Measurements from ENCODE around the gene DNAJC13.
"Not testable (repeated sequence)": the region's sequence is repeated elsewhere in the genome, so short reads cannot be mapped to it uniquely, and the experiment has no call there.

Gene DNAJC13, protein sequence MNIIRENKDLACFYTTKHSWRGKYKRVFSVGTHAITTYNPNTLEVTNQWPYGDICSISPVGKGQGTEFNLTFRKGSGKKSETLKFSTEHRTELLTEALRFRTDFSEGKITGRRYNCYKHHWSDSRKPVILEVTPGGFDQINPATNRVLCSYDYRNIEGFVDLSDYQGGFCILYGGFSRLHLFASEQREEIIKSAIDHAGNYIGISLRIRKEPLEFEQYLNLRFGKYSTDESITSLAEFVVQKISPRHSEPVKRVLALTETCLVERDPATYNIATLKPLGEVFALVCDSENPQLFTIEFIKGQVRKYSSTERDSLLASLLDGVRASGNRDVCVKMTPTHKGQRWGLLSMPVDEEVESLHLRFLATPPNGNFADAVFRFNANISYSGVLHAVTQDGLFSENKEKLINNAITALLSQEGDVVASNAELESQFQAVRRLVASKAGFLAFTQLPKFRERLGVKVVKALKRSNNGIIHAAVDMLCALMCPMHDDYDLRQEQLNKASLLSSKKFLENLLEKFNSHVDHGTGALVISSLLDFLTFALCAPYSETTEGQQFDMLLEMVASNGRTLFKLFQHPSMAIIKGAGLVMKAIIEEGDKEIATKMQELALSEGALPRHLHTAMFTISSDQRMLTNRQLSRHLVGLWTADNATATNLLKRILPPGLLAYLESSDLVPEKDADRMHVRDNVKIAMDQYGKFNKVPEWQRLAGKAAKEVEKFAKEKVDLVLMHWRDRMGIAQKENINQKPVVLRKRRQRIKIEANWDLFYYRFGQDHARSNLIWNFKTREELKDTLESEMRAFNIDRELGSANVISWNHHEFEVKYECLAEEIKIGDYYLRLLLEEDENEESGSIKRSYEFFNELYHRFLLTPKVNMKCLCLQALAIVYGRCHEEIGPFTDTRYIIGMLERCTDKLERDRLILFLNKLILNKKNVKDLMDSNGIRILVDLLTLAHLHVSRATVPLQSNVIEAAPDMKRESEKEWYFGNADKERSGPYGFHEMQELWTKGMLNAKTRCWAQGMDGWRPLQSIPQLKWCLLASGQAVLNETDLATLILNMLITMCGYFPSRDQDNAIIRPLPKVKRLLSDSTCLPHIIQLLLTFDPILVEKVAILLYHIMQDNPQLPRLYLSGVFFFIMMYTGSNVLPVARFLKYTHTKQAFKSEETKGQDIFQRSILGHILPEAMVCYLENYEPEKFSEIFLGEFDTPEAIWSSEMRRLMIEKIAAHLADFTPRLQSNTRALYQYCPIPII (N-terminal part only)

DNA sequence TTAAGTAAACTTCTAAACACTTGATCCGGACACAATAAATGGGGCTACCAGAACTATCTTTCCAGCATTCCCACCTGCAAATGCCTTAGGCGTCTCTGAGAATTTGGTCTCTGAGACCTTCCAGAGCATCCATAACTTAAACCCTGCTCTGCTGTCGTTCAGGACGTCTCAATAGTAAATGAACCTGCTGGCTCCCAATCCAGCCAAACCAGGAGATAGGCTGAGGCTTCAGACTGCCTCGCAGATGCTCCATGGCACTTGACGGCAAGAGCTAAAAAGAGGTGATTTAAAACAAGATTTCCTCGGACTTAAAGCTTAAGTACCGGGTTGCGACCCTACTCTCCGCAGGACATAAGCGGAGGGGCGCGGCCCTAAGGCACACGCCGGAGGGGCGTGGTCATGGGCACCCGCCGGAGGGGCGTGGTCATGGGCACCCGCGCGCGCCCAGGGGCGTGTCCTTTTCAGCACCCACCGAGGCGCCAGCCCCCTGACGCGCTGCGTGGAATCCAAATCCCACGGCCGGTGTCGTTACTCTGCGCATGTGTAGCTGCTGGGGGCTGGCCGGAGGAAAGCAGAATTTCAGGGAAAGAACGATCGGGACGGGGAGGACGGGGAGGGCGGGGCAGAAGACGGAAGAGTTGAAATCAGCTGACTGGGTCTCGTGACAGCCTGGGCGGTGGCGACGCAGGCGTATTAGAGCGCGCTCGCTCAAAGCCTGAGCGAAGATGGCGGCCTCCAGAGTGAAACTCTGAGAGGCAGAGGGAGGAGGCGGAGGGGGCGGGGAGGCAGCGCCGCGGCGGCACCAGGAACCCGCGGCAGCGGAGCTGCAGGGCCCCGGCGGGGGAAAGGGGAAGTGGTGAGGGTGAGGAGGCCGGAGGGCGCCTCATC lies at the start of gene DNAJC13:
TSS of gene DNAJC13 (plus strand) at position 696 of the 888 bp plus-strand sequence. CDS start 17,049 bp downstream, outside the sequence.
- DNase-seq (ENCODE audit: extremely low read depth in 1 of 2, low read depth in 1 of 2), result peak; percentile 75 to 81

DNA sequence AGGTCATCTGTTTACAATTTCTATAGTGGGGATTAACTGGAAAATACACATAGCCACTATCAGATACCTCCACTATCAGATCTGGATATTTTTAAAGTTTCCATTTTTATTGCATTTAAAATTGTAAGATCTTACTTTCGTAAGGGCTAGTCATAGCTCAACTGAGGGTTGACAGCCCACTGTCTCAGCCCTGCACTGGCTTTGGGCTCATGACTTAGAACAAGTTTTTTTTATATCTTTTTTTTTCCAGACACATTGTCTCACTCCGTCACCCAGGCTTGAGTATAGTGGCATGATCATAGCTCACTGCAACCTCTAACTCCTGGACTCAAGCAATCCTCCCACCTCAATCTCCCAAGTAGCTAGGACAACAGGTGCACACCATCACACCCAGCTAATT lies 48.8 kb upstream of the DNAJC13 start:
- DNase-seq (ENCODE audit: extremely low read depth in 1 of 2, low read depth in 1 of 2), result no peak

DNA sequence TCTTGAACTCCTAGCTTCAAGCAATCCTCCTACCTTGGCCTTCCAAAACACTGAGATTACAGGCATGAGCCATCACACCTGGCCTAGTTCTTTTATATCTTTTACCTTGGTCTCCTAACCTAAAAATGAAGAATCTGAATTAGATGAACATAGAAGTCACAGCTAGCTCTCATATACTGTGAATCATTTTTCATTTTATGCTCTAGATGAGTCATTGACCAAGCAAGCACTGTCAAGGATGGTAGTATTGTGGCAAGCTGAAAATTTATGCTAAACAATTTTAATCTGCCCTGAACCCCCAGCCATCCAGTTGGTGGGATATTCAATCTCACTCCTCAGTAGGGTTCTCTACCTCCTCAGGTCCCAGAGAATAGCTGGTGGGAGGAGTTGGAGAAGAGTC lies 48.3 kb upstream of the DNAJC13 start:
- DNase-seq (ENCODE audit: extremely low read depth in 1 of 2, low read depth in 1 of 2), result no peak

DNA sequence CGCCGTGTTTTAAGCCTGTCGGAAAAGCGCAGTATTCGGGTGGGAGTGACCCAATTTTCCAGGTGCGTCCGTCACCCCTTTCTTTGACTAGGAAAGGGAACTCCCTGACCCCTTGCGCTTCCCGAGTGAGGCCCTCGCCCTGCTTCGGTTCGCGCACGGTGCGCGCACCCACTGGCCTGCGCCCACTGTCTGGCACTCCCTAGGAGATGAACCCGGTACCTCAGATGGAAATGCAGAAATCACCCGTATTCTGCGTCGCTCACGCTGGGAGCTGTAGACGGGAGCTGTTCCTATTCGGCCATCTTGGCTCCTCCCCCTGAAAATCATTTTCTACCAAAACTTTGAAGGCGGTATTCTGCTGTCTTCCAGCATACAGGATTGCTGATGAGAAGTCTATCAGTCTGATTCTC lies 40.4 kb upstream of the DNAJC13 start:
- DNase-seq (ENCODE audit: extremely low read depth in 1 of 2, low read depth in 1 of 2), result not testable (repeated sequence)

DNA sequence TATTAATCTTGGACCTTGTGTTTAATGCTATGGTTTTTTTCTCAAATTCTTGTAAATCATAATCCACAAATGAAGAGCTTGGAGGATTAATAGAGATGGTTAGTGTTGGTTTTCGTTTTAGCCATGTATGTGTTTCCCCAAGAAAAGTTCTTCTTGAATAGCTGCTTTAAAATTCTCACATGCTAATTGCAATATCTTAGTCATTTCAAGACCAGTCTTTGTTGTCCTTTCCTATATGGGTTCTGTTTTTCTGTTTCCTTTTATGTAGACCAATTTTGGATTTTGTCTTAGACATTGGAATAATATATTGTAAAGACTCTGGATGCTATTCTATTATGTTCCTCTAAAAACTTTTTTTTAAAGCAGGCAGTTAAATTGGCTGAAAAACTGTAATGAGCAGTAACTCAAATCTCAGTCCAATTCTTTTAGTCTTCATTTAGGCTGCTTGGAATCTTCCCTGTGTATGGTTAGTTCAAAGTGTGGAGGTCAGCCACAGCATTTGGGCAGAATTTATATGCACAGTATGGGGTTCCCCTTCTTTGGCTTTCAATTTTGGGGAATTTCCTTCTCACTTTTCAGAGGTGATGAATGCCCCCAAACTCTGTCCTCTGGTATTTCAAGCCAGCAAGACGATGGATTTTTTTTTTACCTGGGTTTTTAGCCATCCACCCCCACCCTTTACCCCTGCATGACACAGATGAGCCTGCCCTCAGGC lies 39.1 kb upstream of the DNAJC13 start:
- DNase-seq (ENCODE audit: extremely low read depth in 1 of 2, low read depth in 1 of 2), result no peak

DNA sequence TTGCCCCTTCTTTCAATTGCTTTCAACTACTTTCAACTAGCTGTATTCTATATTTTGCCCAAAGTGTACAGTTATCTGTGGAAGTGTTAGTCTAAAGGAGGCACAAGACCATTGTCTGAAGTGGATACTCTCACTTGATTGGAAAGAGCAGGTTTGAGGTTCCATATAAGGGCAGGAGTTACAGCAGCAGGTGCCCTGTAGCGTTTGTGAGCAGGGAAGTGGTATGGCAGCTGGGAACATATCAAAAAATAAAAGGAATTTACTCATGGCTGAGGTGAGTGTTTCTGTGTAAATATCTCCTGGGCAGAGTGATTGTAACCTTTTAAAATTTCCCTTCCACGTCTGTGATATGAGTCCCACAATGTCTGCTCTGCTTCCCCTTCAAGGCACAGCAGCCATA lies 38.5 kb upstream of the DNAJC13 start:
- DNase-seq (ENCODE audit: extremely low read depth in 1 of 2, low read depth in 1 of 2), result no peak

DNA sequence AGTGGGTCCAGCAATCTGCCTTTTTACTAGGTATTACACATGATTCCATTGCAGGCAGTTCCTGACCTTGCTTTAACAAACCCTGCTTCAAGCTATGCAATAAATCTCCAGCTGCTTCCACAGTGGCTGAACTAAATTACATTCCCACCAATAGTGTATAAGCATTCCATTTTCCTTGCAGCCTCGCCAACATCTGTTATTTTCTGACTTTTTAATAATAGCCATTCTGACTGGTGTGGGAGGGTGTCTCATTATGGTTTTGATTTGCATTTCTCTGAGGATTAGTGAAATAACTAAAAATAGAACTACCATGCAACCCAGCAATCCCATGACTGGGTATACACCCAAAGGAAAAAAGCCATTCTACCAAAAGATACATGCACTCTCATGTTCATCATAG lies 36.4 kb upstream of the DNAJC13 start:
- DNase-seq (ENCODE audit: extremely low read depth in 1 of 2, low read depth in 1 of 2), result no peak

DNA sequence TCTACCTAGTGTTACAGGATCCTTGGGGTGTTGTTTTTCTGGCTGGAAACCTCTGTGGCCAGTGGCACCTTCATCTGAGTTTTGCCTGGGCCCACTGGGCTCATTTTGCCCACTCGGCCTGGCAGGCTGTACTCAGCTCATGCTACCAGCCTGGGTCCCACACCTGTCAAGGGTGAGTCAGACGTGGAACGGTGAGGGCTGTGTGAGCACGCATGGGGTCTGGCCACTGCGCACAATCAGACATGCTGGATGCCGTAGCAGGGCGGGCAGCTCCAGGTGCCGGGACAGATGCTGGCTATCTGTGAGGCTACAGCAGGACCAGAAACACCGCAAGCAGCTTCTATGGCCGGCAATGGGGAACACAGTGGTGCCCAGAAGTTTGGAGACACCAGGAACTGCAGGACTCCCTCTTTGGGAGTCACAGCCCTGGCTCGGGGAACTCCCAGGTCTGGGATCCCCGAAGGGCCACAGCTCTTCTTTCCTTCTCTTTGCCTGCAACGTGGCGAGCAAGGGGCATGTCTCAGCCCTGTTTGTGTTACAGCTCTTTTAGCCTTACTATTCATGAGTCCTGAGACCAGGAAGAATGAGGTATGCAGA lies 35.9 kb upstream of the DNAJC13 start:
- DNase-seq (ENCODE audit: extremely low read depth in 1 of 2, low read depth in 1 of 2), result no peak

DNA sequence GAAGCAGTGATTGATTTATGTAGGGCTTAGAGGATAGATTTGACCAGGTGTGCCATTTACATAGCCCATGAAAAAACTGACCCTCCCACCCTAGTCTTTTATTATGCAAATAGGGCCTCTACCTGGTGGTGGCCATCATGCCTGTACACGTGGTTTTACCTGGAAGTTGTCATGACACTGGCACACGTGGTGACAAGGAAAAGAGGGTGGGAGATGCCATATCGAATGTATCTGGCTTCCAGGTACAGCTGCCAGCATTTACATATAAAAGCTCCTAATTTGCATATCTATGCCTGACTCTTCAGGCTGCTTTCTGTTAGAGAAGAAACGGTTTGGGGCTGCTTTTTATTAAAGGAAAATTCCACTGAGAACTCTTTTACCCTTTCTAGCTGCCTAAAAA lies 35.0 kb upstream of the DNAJC13 start:
- DNase-seq (ENCODE audit: extremely low read depth in 1 of 2, low read depth in 1 of 2), result no peak

DNA sequence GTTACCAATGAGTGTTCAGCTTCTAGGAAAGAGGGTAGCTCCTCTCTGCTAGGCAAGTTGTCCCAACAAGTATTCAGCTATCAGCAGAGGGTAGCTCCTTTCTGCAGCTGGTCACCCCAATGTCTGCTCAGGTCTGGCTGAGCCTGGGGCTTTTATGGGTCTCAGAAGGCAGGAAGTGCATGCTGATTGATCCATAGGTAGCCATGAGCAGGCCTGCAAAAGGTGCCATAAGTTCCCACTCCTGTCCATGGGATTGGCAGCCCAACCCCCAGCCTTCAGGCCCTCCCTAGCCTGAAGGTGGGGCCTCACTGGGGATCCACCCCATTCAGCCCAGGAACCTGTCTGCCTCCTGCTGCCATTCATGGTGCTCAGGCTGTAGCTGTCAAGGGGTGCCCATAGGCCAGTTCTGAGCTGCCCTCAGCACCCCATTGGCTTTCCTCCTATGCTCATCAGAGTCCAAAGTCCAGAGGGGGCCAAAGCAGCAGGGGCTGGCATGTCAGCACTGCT lies 34.6 kb upstream of the DNAJC13 start:
- no peak for DNase-seq (ENCODE audit: extremely low read depth in 1 of 2, low read depth in 1 of 2)

DNA sequence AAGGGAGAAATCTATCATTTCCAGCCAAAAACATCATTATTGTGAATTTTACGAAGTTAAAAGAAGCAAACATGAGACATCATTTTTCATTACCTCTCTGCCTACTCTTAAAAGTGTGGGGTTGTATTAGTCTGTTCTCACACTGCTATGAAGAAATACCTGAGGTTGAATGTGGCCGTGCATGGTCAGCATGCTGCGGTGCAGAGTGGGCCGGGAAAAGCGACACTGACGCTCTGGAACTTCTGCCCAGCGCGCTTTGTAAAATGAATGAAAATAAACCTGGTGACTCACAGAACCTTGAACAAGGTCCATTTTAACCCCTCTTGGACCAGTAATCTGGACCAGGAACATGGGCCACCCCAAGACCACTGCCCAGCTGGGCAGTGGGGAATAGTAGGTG lies 31.0 kb upstream of the DNAJC13 start:
- no peak for DNase-seq (ENCODE audit: extremely low read depth in 1 of 2, low read depth in 1 of 2)

DNA sequence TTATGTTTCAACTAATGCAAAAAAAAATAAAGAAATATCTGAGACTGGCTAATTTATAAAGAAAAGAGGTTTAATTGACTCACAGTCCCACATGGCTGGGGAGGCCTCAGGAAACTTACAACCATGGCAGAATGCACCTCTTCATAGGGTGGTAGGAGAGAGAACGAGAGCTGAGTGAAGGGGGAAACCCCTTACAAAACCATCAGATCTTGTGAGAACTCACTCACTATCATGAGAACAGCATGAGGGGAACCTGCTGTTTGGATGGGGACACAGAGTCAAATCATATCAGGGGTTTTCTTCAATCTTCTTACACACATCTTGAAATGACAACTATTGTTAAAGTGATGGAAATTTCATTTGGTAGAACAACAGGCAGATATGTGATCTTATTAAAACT lies 24.6 kb upstream of the DNAJC13 start:
- DNase-seq (ENCODE audit: extremely low read depth in 1 of 2, low read depth in 1 of 2), result not testable (repeated sequence)

DNA sequence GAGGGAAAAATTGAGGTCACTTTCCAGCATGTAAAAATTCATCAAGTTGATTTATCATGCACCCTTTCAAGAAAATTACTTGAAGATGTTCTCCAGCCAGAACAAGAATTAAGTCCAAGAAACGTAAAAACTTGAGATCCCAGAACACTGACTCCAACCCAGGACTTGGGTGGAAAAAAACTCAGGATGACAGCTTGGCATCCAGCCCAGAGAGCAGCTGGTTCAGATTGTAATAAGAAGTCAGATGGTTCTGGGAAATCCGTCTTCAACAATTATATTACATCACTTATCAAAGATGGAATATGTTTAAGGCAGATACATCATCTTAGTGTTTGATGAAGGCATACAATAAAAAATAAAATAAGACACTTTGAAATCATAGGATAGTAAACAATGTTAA lies 23.0 kb upstream of the DNAJC13 start:
- no peak for DNase-seq (ENCODE audit: extremely low read depth in 1 of 2, low read depth in 1 of 2)

DNA sequence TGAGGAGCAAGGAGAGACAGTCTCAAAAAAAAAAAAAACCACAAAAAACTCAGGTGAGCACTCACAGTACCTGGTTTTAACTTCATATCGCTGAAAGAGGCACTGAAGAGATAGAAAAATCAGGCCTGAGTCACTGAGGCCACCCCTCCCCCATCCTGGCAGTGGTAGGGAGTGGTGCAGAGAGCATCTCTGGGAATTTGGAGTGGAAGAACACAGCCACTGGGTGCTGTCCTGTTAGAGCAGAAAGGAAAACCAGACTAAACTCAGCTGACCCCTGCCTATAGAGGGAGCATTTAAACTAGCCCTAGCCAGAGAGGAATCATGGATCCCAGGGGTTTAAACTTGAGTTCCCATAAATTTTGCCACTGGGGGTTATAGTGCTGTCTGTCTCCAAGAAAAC lies 22.2 kb upstream of the DNAJC13 start:
- no peak for DNase-seq (ENCODE audit: extremely low read depth in 1 of 2, low read depth in 1 of 2)

DNA sequence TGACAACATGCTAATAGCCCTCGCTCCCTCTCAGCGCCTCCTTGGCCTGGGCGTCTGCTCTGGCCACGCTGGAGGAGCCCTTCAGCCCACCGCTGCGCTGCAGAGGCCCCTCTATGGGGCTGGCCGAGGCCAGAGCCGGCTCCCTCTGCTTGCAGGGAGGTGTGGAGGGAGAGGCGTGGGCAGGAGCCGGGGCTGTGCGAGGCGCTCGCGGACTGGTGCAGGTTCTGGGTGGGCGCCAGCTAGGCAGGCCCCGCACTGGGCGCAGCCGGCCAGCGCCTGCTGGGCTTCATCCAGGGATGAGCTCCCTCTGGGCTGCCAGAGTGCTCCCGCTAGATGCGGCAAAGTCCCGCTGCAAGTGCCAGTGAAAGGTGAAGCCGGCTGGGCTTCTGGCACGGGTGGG lies 21.0 kb upstream of the DNAJC13 start:
- no peak for DNase-seq (ENCODE audit: extremely low read depth in 1 of 2, low read depth in 1 of 2)

DNA sequence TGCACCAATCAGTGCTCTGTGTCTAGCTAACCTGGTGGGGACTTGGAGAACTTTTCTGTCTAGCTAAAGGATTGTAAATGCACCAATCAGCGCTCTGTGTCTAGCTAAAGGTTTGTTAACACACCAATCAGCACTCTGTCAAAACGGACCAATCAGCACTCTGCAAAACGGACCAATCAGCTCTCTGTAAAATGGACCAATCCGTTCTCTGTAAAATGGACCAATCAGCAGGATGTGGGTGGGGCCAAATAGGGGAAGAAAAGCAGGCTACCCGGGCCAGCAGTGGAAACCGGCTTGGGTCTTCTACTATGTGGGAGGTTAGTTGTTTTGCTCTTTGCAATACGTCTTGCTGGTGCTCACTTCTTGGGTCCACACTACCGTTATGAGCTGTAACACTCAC lies 20.5 kb upstream of the DNAJC13 start:
- DNase-seq (ENCODE audit: extremely low read depth in 1 of 2, low read depth in 1 of 2), result not testable (repeated sequence)

DNA sequence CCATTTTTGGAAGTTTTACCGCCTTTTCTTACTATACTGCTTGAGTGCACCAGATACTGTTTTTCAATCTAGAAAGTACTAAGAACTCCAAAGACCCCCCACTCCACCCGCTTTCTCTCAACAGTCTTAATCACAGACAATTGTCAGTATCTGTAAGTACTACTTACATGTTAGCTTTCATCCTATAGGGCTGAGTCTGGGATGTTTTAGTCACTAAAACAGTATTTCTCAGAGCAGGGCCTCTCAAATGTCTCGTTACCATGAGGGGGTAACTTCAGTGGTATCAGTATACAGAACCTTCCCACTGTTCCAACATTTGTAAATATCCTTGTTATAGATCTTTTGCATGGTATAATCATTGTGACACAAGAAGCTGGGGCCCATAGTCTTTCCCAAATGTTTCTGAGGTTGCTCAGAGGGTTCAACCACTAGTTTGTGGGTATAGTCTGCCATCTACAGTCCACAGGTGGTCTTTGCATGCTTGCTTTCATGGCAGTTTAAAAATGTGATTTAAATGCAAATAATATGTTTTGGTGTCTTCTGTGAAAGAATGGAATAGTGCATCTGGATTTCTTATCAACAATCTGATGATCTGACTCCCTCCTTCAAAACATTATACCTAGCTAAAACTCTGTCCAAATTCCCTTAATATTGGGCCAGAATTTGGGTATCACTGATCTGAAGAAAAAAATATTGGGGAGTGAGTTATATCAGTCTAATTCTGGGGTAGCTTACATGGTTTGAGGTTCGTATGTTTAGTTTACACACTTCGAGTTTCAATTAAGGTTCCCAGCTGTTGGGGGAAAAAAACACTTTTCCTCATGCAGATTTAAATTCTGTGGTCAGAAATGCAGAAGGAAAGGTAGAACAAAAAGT lies 18.0 kb upstream of the DNAJC13 start:
- DNase-seq (ENCODE audit: extremely low read depth in 1 of 2, low read depth in 1 of 2), result no peak

DNA sequence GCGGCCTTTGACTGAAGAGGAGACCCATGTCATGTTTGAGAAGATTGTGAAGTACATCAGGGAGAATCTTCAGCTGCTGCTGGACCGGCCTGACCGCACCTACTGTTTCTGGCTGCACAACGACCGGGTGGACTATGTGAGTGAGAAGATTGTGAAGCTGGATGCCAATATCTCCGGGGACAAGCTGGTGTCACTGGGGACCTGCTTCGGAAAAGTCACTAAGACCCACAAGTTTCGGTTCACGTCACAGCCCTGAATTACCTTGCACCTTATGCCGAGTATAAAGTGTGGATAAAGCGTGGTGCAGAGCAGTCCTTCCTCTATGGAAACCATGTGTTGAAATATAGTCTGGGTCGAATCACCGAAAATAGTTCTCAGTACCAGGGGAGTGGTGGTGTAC lies 16.0 kb upstream of the DNAJC13 start:
- no peak for DNase-seq (ENCODE audit: extremely low read depth in 1 of 2, low read depth in 1 of 2)
